Measurements from ENCODE around the gene WNT3A. TPM values are rescaled to one million over a fixed set of nuclear protein-coding genes. Genes with fewer than 3 reads are reported as not detected.

The WNT3A gene
- polyA plus RNA-seq, 1 experiment, result not detected

- CTCF ChIA-PET, result no interaction called here
- no peaks in the 10 kb centered on the region for H3K36me3 ChIP-seq (ENCODE audit: control insufficient read depth, insufficient read depth, low read length)
- no peak overlapping the region for H3K4me3 ChIP-seq (ENCODE audit: low read depth, low read length)
- TF ChIP-seq, protein P1, sequence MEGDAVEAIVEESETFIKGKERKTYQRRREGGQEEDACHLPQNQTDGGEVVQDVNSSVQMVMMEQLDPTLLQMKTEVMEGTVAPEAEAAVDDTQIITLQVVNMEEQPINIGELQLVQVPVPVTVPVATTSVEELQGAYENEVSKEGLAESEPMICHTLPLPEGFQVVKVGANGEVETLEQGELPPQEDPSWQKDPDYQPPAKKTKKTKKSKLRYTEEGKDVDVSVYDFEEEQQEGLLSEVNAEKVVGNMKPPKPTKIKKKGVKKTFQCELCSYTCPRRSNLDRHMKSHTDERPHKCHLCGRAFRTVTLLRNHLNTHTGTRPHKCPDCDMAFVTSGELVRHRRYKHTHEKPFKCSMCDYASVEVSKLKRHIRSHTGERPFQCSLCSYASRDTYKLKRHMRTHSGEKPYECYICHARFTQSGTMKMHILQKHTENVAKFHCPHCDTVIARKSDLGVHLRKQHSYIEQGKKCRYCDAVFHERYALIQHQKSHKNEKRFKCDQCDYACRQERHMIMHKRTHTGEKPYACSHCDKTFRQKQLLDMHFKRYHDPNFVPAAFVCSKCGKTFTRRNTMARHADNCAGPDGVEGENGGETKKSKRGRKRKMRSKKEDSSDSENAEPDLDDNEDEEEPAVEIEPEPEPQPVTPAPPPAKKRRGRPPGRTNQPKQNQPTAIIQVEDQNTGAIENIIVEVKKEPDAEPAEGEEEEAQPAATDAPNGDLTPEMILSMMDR (IDR thresholded peaks at IDR 0.05; ENCODE audit: insufficient read depth, low read depth, low read length), result no peak
- no peak for DNase-seq (ENCODE audit: low read depth)
- POLR2A ChIA-PET, result interaction anchor here (0.6 kb wide), 1 partner anchor 93 kb away, joined by 4 read pairs; no protein-coding TSS in a partner anchor
- peaks cover 6% of the 10 kb centered on the region for H3K27me3 ChIP-seq (ENCODE audit: control insufficient read depth, insufficient read depth, low read length)
Observed at GRCh38 chr1:228044961-228045360, 38.2 kb downstream of the WNT3A start.

- H3K27me3 ChIP-seq (ENCODE audit: control insufficient read depth, insufficient read depth, low read length), result peaks cover 6% of the 10 kb centered on the region
- POLR2A ChIA-PET, result interaction anchor here (0.6 kb wide), 1 partner anchor 93 kb away, joined by 4 read pairs; no protein-coding TSS in a partner anchor
- CTCF ChIA-PET, result no interaction called here
- TF ChIP-seq, protein P1 (IDR thresholded peaks at IDR 0.05; ENCODE audit: insufficient read depth, low read depth, low read length), result no peak
- H3K36me3 ChIP-seq (ENCODE audit: control insufficient read depth, insufficient read depth, low read length), result no peaks in the 10 kb centered on the region
- DNase-seq (ENCODE audit: low read depth), result no peak
- H3K4me3 ChIP-seq (ENCODE audit: low read depth, low read length), result no peak overlapping the region
Observed at GRCh38 chr1:228045405-228045804, 38.6 kb downstream of the WNT3A start.

GRCh38 chr1:228045871-228046270 is 39.1 kb downstream of the WNT3A start:
- ChIA-PET POLR2A (no interaction called here), CTCF (no interaction called here)
- TF ChIP-seq, protein P1 (IDR thresholded peaks at IDR 0.05; ENCODE audit: insufficient read depth, low read depth, low read length), result no peak
- Histone ChIP-seq H3K36me3 (ENCODE audit: control insufficient read depth, insufficient read depth, low read length) (no peaks in the 10 kb centered on the region), H3K4me3 (ENCODE audit: low read depth, low read length) (no peak overlapping the region), H3K27me3 (ENCODE audit: control insufficient read depth, insufficient read depth, low read length) (peaks cover 6% of the 10 kb centered on the region)
- no peak for DNase-seq (ENCODE audit: low read depth)

DNA sequence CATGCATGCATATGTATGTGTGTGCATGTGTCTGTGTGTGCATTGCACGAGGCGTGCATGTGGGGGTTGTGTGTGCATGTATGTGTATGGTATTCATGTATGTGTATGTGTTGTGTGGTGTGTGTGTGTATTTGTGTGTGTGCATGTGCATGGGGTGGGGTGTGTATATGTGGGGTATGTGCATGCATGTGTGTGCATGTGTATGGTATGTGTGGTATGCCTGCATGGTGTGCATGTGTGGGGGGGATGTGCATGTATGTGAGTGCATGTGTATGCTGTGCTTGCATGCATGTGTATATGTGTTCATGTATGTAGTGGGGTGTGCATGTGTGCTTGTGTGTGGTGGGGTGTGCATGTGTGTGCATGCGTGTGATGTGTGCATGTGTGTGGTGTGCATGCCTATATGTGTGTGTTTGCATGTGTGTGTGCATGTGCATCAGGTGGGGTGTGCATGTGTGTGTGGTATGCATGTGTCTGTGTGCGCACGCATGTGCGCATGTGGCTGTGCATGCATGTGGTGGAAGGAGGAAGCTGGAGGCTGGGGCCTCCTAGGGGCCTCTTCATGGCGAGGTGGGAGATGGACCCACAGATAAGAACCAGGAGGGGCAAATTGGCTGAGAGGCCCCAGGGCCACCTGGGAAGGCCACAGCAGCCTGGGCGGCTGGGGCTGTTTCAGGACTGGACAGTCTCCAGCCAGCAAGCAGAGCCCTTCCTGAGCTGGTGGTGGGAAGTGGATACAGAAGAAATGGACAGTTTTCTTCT is 39.8 kb downstream of the WNT3A start:
- ChIA-PET POLR2A (no interaction called here), CTCF (no interaction called here)
- peaks cover 8% of the 10 kb centered on the region for H3K27me3 ChIP-seq (ENCODE audit: control insufficient read depth, insufficient read depth, low read length)

GRCh38 chr1:228047183-228047466 is 40.3 kb downstream of the WNT3A start:
- TF ChIP-seq, protein P1 (IDR thresholded peaks at IDR 0.05; ENCODE audit: insufficient read depth, low read depth, low read length), result no peak
- DNase-seq (ENCODE audit: low read depth), result no peak
- Histone ChIP-seq H3K36me3 (ENCODE audit: control insufficient read depth, insufficient read depth, low read length) (no peaks in the 10 kb centered on the region), H3K27me3 (ENCODE audit: control insufficient read depth, insufficient read depth, low read length) (peaks cover 8% of the 10 kb centered on the region), H3K4me3 (ENCODE audit: low read depth, low read length) (no peak overlapping the region)
- ChIA-PET CTCF (no interaction called here), POLR2A (no interaction called here)

More for the DNA sequence above, 39.8 kb downstream of the WNT3A start:
- DNase-seq (ENCODE audit: low read depth), result no peak
- Histone ChIP-seq H3K4me3 (ENCODE audit: low read depth, low read length) (no peak overlapping the region), H3K36me3 (ENCODE audit: control insufficient read depth, insufficient read depth, low read length) (no peaks in the 10 kb centered on the region)
- TF ChIP-seq, protein P1 (IDR thresholded peaks at IDR 0.05; ENCODE audit: insufficient read depth, low read depth, low read length), result no peak

Measured in BJ (cell line).